Astrocyte of the spinal cord (primary cell): ENCODE data around the gene BAK1.
A peak's percentile ranks its signal among the peaks of the same experiment; 100 is the strongest.

ENCODE experiments used
- DNase-seq: peaks from one replicate; pipeline ENCODE4 v3.0.0; 2011; ENCODE audit warnings: low read depth, low spot score
- H3K4me3 ChIP-seq: 2 replicates; pipeline ENCODE4 v1.5.1; 2011; ENCODE audit warnings: low read depth, mild to moderate bottlenecking, low read length, moderate library complexity
- CTCF ChIP-seq: IDR thresholded peaks from 2 replicates; pipeline ENCODE4 v1.5.1; 2012; ENCODE audit warnings: low read depth, mild to moderate bottlenecking, low read length, inconsistent platforms
- in situ Hi-C: cut with HindIII; loops from 2 replicates; pipeline ENCODE4 v1.10.0; 2017; ENCODE audit warnings: low sequenced_read_pairs

BAK1 gene

GRCh38 chr6:33587529-33587928 lies 7.5 kb upstream of the BAK1 start:
- in situ Hi-C loops = no loop called here
- no peak for DNase-seq

GRCh38 chr6:33586108-33586640 lies 6.1 kb upstream of the BAK1 start:
- H3K4me3 ChIP-seq = no peak overlapping the region
- in situ Hi-C loops = no loop called here
- no peak for DNase-seq
- TF ChIP-seq CTCF = no peak

More at GRCh38 chr6:33587529-33587928, 7.5 kb upstream of the BAK1 start:
- TF ChIP-seq CTCF = no peak
- H3K4me3 ChIP-seq = no peak overlapping the region

GRCh38 chr6:33585403-33586107 lies 5.5 kb upstream of the BAK1 start:
- H3K4me3 ChIP-seq = peak overlapping the region; percentile 5
- TF ChIP-seq CTCF = peak; percentile 99
- in situ Hi-C loops = no loop called here
- peak; percentile 69 for DNase-seq

GRCh38 chr6:33584700-33585402 lies 4.8 kb upstream of the BAK1 start:
- no peak for TF ChIP-seq CTCF

GRCh38 chr6:33583591-33584155 lies 3.6 kb upstream of the BAK1 start:
- in situ Hi-C loops = no loop called here
- peak; percentile 49 for TF ChIP-seq CTCF
- H3K4me3 ChIP-seq = no peak overlapping the region
- DNase-seq = no peak

More at GRCh38 chr6:33584700-33585402, 4.8 kb upstream of the BAK1 start:
- in situ Hi-C loops = no loop called here
- H3K4me3 ChIP-seq = no peak overlapping the region
- no peak for DNase-seq

- TF ChIP-seq CTCF = no peak
These were observed 1.1 kb upstream of the BAK1 start for GRCh38 chr6:33581186-33581585.

More at GRCh38 chr6:33581186-33581585, 1.1 kb upstream of the BAK1 start:
- in situ Hi-C loops = no loop called here
- no peak for DNase-seq
- no peak overlapping the region for H3K4me3 ChIP-seq
